GM20000 (cell line): ENCODE measurements around the gene KL.

Experiments
- DNase-seq: peaks from one replicate; pipeline ENCODE4 v3.0.0; 2012; ENCODE audit warnings: low spot score
- CTCF ChIP-seq: IDR thresholded peaks from 2 replicates; pipeline ENCODE4 v1.5.1; 2012; ENCODE audit warnings: mild to moderate bottlenecking, control low read depth; ENCODE audit errors: extremely low read depth, missing control alignments

Gene KL

GRCh38 chr13:33003458-33004019 is 12.7 kb upstream of the KL start:
- no peak for TF ChIP-seq CTCF

GRCh38 chr13:33004511-33004910 is 11.7 kb upstream of the KL start:
- TF ChIP-seq CTCF = no peak
- no peak for DNase-seq

More at GRCh38 chr13:33003458-33004019, 12.7 kb upstream of the KL start:
- DNase-seq = no peak

DNA sequence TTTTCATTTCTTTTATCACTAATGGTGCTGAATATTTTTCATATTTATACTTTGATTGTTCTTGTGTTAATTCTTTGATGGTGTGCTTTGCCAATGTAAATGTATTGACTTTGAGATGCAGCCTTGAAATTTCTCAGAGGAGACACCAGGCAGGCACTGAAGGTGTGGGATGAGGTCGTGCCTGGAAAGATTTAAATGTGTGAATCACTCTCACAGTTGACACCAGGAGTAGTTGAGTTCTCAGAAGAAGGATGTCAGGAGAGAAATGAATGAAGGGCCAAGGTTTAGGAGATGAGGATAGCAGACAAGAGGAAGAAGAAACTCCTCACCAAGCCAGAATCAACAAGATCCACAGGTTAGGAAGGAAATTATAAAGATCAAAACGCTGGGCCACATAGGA is 10.1 kb upstream of the KL start:
- DNase-seq = no peak
- no peak for TF ChIP-seq CTCF

DNA sequence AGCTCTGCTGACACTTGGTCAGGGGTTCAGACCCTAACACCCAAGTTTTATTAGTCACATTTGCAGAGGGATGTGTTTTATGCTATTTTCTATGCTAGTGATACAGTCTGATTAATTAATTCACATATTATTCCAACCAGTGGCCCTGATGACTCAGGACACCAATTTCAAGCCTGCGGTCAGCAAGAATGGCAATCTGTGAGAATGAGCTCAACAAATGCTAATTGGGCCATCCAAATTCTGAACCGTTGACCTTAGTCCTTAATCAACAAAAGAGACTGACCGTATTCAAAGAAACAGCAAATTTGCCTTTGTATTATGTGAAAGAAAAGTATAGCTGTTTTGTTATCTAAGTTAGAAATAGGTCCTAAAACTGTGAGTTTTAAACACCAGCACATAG is 9.6 kb upstream of the KL start:
- no peak for TF ChIP-seq CTCF

DNA sequence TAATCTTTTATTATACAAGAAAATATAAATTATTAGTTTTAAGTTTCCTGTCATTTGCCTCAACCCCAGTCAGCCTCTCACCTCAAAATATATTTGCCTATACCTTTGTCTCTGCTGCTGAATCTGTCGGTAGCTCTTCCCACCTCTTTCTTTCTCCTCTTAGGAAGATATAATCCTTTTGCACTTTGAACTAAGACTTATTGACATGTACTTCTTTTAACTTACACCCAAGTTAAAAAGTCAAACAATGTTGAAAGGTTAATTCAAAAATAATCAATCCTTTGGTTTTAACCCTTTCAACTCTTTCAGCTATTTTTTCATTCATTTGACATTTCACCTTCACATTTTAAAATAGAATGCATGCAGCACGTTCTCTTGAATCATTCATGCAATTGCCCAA is 9.0 kb upstream of the KL start:
- DNase-seq = no peak
- TF ChIP-seq CTCF = no peak

More for the DNA sequence above, 9.6 kb upstream of the KL start:
- DNase-seq = no peak

DNA sequence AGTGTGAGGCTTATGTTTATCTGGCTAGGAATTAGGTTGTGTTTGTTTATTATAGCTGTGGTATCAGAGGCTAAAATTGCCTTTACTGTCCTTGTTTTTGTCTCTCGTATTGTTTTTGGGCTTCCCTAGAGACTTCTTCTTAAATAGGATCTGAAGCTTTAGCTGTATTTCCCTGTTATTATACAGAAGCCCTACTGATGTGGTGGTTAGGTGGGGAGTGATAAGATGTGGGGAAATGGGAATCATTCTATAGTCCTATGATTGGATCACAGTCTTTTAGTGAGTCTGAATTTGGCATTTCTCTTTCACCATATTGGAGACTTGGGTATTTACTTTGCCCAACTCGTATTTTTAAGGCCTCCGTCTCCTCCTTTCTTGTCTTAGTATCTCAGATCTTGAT is 8.3 kb upstream of the KL start:
- TF ChIP-seq CTCF = no peak
- DNase-seq = no peak

- DNase-seq = no peak
- TF ChIP-seq CTCF = no peak
These were observed 7.1 kb upstream of the KL start for GRCh38 chr13:33008946-33009722.
